Stomach (tissue), 9 donors: ENCODE measurements around the gene GPATCH2. TPM values are rescaled to one million over a fixed set of nuclear protein-coding genes. Genes with fewer than 3 reads are reported as not detected.
A peak's percentile ranks its signal among the peaks of the same experiment; 100 is the strongest.

Experiments
- DNase-seq, 2 donors: peaks; one replicate each; pipeline versions ENCODE4 v3.0.0 to v3.0.0-alpha.2; 2013 to 2019
- H3K27ac ChIP-seq, 5 donors: fragments of 200-600 bp in 4 of 5; sonication (generic) in 4 of 5; one replicate each; pipeline ENCODE4 v1.5.1; 2013 to 2019; ENCODE audit warnings: mild to moderate bottlenecking in 1 of 5, moderate library complexity in 1 of 5
- H3K27me3 ChIP-seq, 3 donors: fragments of 200-600 bp; sonication (generic); one replicate each; pipeline ENCODE4 v1.5.1; 2017 to 2019; ENCODE audit warnings: mixed run types in 1 of 3
- H3K36me3 ChIP-seq, 4 donors: fragments of 200-600 bp; sonication (generic); 1 replicate in 3 of 4; 2 replicates in 1 of 4; pipeline ENCODE4 v1.5.1; 2016 to 2019
- H3K4me1 ChIP-seq, 4 donors: fragments of 200-600 bp; sonication (generic); one replicate each; pipeline ENCODE4 v1.5.1; 2016 to 2019
- H3K4me3 ChIP-seq, 4 donors: fragments of 200-600 bp; sonication (generic) in 3 of 4; one replicate each; pipeline ENCODE4 v1.5.1; 2016 to 2019; ENCODE audit warnings: mild to moderate bottlenecking in 1 of 4
- H3K9me3 ChIP-seq, 4 donors: fragments of 200-600 bp; sonication (generic); one replicate each; pipeline ENCODE4 v1.5.1; 2016 to 2019
- EP300 ChIP-seq: sonication (generic); formaldehyde crosslinking; IDR thresholded peaks from one replicate; pipeline ENCODE4 v1.6.1; 2017; ENCODE audit warnings: antibody characterized with exemption
- POLR2A ChIP-seq, 4 donors: fragments of 450-650 bp; IDR thresholded peaks; one replicate each; pipeline ENCODE4 v1.6.1; 2016; ENCODE audit warnings: antibody characterized with exemption in 4 of 4, control low read depth in 2 of 4, mild to moderate bottlenecking in 1 of 4, moderate library complexity in 1 of 4
- POLR2AphosphoS5 ChIP-seq, 3 donors: sonication (generic); formaldehyde crosslinking; IDR thresholded peaks; one replicate each; pipeline ENCODE4 v1.6.1; 2016; ENCODE audit warnings: antibody characterized with exemption in 3 of 3
- WGBS, 5 donors: extraction: QIAGEN DNeasy Blood & Tissue Kit in 3 of 5; methylation state at CpG; one replicate each; pipeline versions ENCODE4 v1.1.5 to v1.1.7; 2013 to 2018; 5-methylcytosine and 5-hydroxymethylcytosine counted together
- intact Hi-C: fragments of 100-400 bp; cut with DNase I; formaldehyde crosslinking; loops from one replicate; pipeline ENCODE4 v1.15.1; 2023; ENCODE audit warnings: low total_unique reads
- polyA plus RNA-seq, 3 donors: library from polyadenylated mRNA; stranded (reverse); fragments of 200-250 nt; gene quantifications; one replicate each; pipeline ENCODE4 v1.2.3, GENCODE V29; 2013
- total RNA-seq, 5 donors: library from RNA; depleted of rRNA; stranded (reverse); fragments of >200 nt; gene quantifications; one replicate each; pipeline versions ENCODE4 v1.1.0 to v1.2.3, GENCODE V29; 2014 to 2016
- TF ChIP-seq, protein P1 (sequence below), 7 experiments: fragments of 450-650 bp in 4 of 7; fragments of 200-600 bp in 3 of 7; sonication (generic) in 3 of 7; IDR thresholded peaks; one replicate each; pipeline ENCODE4 v1.5.1; 2016 to 2019; ENCODE audit warnings: antibody characterized with exemption in 7 of 7, control low read depth in 2 of 7, mild to moderate bottlenecking in 1 of 7
- donor health status: healthy with polysubstance abuse.
- donor health status: Bipolar disorder and iron deficiency.
- donor health status: healthy.

The GPATCH2 gene
- total and polyA plus RNA-seq, 8 donors: 2.4 to 42.8 (median 13.4) TPM

DNA sequence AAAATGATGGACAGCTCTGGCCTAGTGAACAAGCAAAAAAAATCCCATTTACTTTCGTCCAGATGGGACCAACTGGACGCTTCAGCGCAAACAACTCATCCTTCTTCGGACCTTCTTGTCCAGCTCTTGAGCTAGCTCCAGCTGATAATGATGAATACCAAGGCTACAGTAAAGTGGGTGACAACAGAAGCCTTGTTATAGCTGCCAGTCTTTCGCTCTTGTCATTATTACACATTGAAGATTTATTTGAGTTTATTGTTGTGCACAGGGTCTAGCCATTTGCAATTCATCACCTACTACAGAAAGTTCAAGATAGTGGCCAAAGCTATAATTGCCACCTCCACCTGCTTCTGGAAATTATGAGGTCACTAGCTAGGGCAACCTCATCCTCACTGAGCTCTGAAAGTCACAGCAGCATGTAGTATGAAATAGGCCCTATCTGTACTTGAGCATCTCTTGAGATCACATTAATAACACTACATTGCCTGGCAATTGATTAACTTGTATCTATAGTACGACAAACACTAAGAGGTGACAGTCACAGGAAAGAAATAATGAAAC lies 76.9 kb downstream of the GPATCH2 start:
- Histone ChIP-seq H3K4me3 (no peak overlapping the region), H3K36me3 (no peaks in the 10 kb centered on the region), H3K9me3 (no peaks in the 10 kb centered on the region), H3K27ac (no peak overlapping the region), H3K4me1 (no peaks in the 10 kb centered on the region), H3K27me3 (no peaks in the 10 kb centered on the region)
- TF ChIP-seq POLR2AphosphoS5 (IDR thresholded peaks at IDR 0.05) (no peak), POLR2A (IDR thresholded peaks at IDR 0.05) (no peak), EP300 (no peak)
- TF ChIP-seq, protein P1, sequence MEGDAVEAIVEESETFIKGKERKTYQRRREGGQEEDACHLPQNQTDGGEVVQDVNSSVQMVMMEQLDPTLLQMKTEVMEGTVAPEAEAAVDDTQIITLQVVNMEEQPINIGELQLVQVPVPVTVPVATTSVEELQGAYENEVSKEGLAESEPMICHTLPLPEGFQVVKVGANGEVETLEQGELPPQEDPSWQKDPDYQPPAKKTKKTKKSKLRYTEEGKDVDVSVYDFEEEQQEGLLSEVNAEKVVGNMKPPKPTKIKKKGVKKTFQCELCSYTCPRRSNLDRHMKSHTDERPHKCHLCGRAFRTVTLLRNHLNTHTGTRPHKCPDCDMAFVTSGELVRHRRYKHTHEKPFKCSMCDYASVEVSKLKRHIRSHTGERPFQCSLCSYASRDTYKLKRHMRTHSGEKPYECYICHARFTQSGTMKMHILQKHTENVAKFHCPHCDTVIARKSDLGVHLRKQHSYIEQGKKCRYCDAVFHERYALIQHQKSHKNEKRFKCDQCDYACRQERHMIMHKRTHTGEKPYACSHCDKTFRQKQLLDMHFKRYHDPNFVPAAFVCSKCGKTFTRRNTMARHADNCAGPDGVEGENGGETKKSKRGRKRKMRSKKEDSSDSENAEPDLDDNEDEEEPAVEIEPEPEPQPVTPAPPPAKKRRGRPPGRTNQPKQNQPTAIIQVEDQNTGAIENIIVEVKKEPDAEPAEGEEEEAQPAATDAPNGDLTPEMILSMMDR (IDR thresholded peaks at IDR 0.05): no peak
- intact Hi-C loops: no loop called here
- DNase-seq: no peak
- WGBS, 5 donors: 76 to 94% (median 88%) methylated on average over 6 of the region's 6 CpGs

DNA sequence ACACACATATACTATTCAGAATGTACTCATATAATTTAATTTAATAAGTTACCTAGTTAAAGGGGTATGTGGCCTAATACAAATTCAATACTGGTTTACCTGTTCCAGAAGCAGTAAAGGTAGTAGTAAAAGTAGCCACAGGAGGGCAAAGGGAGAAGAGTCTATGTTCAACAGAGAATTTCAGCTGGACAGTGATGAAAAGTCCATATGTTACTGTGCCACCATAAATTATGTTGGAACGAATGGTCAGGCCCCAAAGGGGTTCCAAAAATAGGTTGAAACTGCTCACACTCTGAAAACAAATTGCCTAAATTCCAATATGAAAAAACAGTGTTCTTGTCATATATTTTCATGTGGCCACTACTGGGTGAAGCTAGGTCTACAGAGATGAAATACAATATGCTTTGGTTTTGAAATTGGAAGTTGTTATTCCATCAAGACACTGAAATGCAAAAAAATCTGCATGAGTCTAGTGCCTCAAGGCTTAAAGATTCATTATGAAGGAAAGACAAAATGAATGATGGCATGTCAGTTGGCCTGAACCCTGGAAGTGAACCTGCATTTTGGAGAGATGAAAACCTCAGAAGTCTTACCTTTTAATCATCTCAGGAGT lies 78.4 kb downstream of the GPATCH2 start:
- Histone ChIP-seq H3K36me3 (no peaks in the 10 kb centered on the region), H3K27ac (no peak overlapping the region), H3K4me3 (no peak overlapping the region), H3K9me3 (peaks cover 0 to 3% (median 0%) of the 10 kb centered on the region in 4 donors), H3K27me3 (no peaks in the 10 kb centered on the region), H3K4me1 (no peaks in the 10 kb centered on the region)
- WGBS, 5 donors: 77 to 97% (median 88%) methylated on average over 1 of the region's 1 CpG
- intact Hi-C loops: no loop called here
- DNase-seq: no peak
- TF ChIP-seq, protein P1 (IDR thresholded peaks at IDR 0.05): no peak
- no peak for TF ChIP-seq POLR2A (IDR thresholded peaks at IDR 0.05)
- no peak for TF ChIP-seq EP300
- TF ChIP-seq POLR2AphosphoS5 (IDR thresholded peaks at IDR 0.05): no peak

DNA sequence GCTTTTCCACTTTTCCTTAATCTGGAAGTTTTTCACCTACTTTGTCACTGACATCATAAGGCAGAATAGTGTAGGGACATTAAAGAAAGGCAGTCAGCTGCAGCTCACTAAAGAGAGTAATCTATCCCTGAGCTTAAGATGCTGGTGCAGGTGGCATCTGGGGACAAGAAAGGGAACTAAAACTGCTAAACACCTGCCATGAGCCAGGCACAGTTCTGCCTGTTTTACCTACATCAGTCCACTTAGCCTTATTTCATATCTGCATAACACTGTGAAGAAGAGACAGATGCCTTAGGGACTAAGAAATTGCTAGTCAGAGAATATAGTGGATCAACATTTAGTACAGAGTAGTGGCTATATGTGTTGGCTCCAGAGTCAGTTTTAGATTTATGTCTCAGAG lies 88.1 kb downstream of the GPATCH2 start:
- no peaks in the 10 kb centered on the region for H3K27me3 ChIP-seq
- H3K4me3 ChIP-seq: no peak overlapping the region
- no peak for TF ChIP-seq POLR2AphosphoS5 (IDR thresholded peaks at IDR 0.05)
- TF ChIP-seq EP300: no peak
- TF ChIP-seq, protein P1 (IDR thresholded peaks at IDR 0.05): no peak
- no peak for TF ChIP-seq POLR2A (IDR thresholded peaks at IDR 0.05)
- H3K9me3 ChIP-seq: peaks cover 0 to 6% (median 0%) of the 10 kb centered on the region in 4 donors
- H3K27ac ChIP-seq: no peak overlapping the region
- no peaks in the 10 kb centered on the region for H3K4me1 ChIP-seq
- H3K36me3 ChIP-seq: no peaks in the 10 kb centered on the region
- DNase-seq: no peak
- intact Hi-C loops: no loop called here

DNA sequence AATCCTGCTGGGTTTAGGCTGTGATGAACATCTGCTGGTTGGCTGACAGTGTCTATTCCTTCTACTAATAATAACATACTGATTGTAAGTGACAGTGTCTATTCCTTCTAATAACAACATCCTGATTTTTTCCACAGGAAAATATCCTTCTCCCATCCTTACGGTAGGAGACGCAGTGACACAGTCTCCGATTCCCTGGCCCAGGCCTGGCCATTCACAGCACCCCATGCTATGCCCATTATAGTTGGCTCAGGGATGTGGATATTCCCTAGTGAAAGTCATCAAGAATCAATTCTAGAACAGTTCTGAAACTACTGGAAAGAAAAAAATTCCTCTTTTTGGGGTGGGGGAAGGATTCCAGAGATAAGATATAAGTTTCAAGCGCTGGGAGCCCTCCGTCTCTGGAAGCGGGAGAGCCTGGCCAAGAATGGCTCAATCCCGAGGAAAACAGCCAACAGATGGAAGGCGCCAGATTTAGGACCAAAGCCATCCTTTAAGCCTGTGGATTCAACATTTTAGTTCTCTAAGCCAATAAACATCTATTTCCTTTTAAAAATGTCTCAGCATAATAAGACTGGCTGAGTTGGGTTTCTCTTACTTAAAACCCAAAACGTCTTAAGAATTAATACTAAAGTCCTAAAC lies 88.6 kb downstream of the GPATCH2 start:
- peak in 1 of 2 donors; percentile 36 for DNase-seq
- WGBS, 5 donors: 70 to 91% (median 88%) methylated on average over 9 of the region's 9 CpGs
- TF ChIP-seq POLR2AphosphoS5 (IDR thresholded peaks at IDR 0.05) (no peak), POLR2A (IDR thresholded peaks at IDR 0.05) (no peak), EP300 (no peak)
- TF ChIP-seq, protein P1 (IDR thresholded peaks at IDR 0.05): no peak
- Histone ChIP-seq H3K27ac (no peak overlapping the region), H3K4me3 (no peak overlapping the region), H3K4me1 (no peaks in the 10 kb centered on the region), H3K27me3 (no peaks in the 10 kb centered on the region), H3K36me3 (no peaks in the 10 kb centered on the region), H3K9me3 (peaks cover 0 to 1% (median 0%) of the 10 kb centered on the region in 4 donors)
- intact Hi-C loops: no loop called here
